OCI-LY1 (cell line): ENCODE results near the gene C15orf40.
"Not testable (repeated sequence)": the region's sequence is repeated elsewhere in the genome, so short reads cannot be mapped to it uniquely, and the experiment has no call there.

Source experiments
- H2AFZ ChIP-seq: fragments of 200-600 bp; sonication (generic), shearing (Covaris generic); 2 replicates; pipeline ENCODE4 v1.6.0; 2014; ENCODE audit warnings: antibody characterized with exemption, mild to moderate bottlenecking, low read length
- H3F3A ChIP-seq: fragments of 200-600 bp; sonication (generic), shearing (Covaris generic); 2 replicates; pipeline ENCODE4 v1.6.0; 2014; ENCODE audit warnings: mild to moderate bottlenecking, antibody characterized with exemption, low read length, moderate library complexity; ENCODE audit not compliant: insufficient read depth
- H3K27ac ChIP-seq: fragments of 200-600 bp; sonication (generic); 2 replicates; pipeline ENCODE4 v1.5.1; 2014; ENCODE audit warnings: low read length, mixed run types, mild to moderate bottlenecking, low read depth; ENCODE audit not compliant: poor library complexity, severe bottlenecking
- H3K27me3 ChIP-seq: fragments of 200-600 bp; sonication (generic); 2 replicates; pipeline ENCODE4 v1.6.0; 2014; ENCODE audit warnings: antibody characterized with exemption, mild to moderate bottlenecking, low read length, moderate library complexity; ENCODE audit not compliant: insufficient read depth
- H3K36me3 ChIP-seq: fragments of 200-600 bp; sonication (generic); 2 replicates; pipeline ENCODE4 v1.6.1; 2014; ENCODE audit warnings: mild to moderate bottlenecking, antibody characterized with exemption, low read length, moderate library complexity, mixed read lengths; ENCODE audit not compliant: insufficient read depth
- H3K4me1 ChIP-seq: fragments of 200-600 bp; sonication (generic); 2 replicates; pipeline ENCODE4 v1.5.1; 2014; ENCODE audit warnings: mild to moderate bottlenecking, low read length, moderate library complexity; ENCODE audit not compliant: insufficient read depth, severe bottlenecking
- H3K4me2 ChIP-seq: fragments of 200-600 bp; sonication (generic), shearing (Covaris generic); 2 replicates; pipeline ENCODE4 v1.6.1; 2014; ENCODE audit warnings: low read length
- H3K4me3 ChIP-seq: fragments of 200-600 bp; sonication (generic); 2 replicates; pipeline ENCODE4 v1.5.1; 2014; ENCODE audit warnings: low read length, low read depth, mild to moderate bottlenecking, mixed read lengths; ENCODE audit not compliant: poor library complexity, severe bottlenecking
- H3K79me2 ChIP-seq: fragments of 200-600 bp; shearing (Covaris generic); 2 replicates; pipeline ENCODE4 v1.6.1; 2016; ENCODE audit warnings: mixed run types, low read length, mixed read lengths; ENCODE audit not compliant: insufficient read depth
- H3K9ac ChIP-seq: fragments of 200-600 bp; sonication (generic), shearing (Covaris generic); 2 replicates; pipeline ENCODE4 v1.6.1; 2014; ENCODE audit warnings: mild to moderate bottlenecking, low read length, mixed read lengths
- H3K9me2 ChIP-seq: fragments of 200-600 bp; sonication (generic), shearing (Covaris generic); 2 replicates; pipeline ENCODE4 v1.6.1; 2014; ENCODE audit warnings: low read depth, mild to moderate bottlenecking, low read length, mixed read lengths
- H3K9me3 ChIP-seq: fragments of 200-600 bp; shearing (Covaris generic); 2 replicates; pipeline ENCODE4 v1.6.1; 2014; ENCODE audit warnings: low read length, mixed read lengths
- H4K20me1 ChIP-seq: fragments of 200-600 bp; sonication (generic), shearing (Covaris generic); 2 replicates; pipeline ENCODE4 v1.6.0; 2016; ENCODE audit warnings: mild to moderate bottlenecking, low read length; ENCODE audit not compliant: insufficient read depth
- CTCF ChIP-seq: fragments of 200-600 bp; sonication (generic), shearing (Covaris generic); IDR thresholded peaks from 2 replicates; pipeline ENCODE4 v1.5.1; 2017; ENCODE audit warnings: mild to moderate bottlenecking, antibody characterized with exemption, low read length, moderate library complexity, mixed read lengths
- EZH2 ChIP-seq: fragments of 200-600 bp; sonication (generic), shearing (Covaris generic); IDR thresholded peaks from 2 replicates; pipeline ENCODE4 v1.8.0; 2017; ENCODE audit warnings: borderline replicate concordance, mixed run types, mild to moderate bottlenecking, antibody characterized with exemption, low read length, moderate library complexity, mixed read lengths

C15orf40 gene

GRCh38 chr15:82942691-82943090 lies 68.7 kb downstream of the C15orf40 start:
- Histone ChIP-seq H3K27ac (no peak overlapping the region), H3K4me2 (no peak overlapping the region)
- TF ChIP-seq CTCF (no peak), EZH2 (no peak)

GRCh38 chr15:82939678-82940077 lies 71.8 kb downstream of the C15orf40 start:
- not testable (repeated sequence) for H3K9ac ChIP-seq, H3K36me3 ChIP-seq, H3K4me1 ChIP-seq, H3K4me3 ChIP-seq, H3K27ac ChIP-seq, H2AFZ ChIP-seq, H3K79me2 ChIP-seq, H4K20me1 ChIP-seq, H3K9me2 ChIP-seq, H3F3A ChIP-seq, H3K4me2 ChIP-seq, H3K9me3 ChIP-seq, H3K27me3 ChIP-seq

More at GRCh38 chr15:82942691-82943090, 68.7 kb downstream of the C15orf40 start:
- no peaks in the 10 kb centered on the region for H4K20me1 ChIP-seq
- no peaks in the 10 kb centered on the region for H3K9me3 ChIP-seq
- no peak overlapping the region for H3K4me3 ChIP-seq
- H3K9ac ChIP-seq, result no peak overlapping the region
- no peak overlapping the region for H2AFZ ChIP-seq
- H3K27me3 ChIP-seq, result no peaks in the 10 kb centered on the region
- no peaks in the 10 kb centered on the region for H3K9me2 ChIP-seq
- H3K36me3 ChIP-seq, result no peaks in the 10 kb centered on the region
- no peaks in the 10 kb centered on the region for H3K4me1 ChIP-seq
- no peaks in the 10 kb centered on the region for H3K79me2 ChIP-seq
- H3F3A ChIP-seq, result no peaks in the 10 kb centered on the region
